ENCODE measurements around the gene MOSPD3.

MOSPD3 gene

DNA sequence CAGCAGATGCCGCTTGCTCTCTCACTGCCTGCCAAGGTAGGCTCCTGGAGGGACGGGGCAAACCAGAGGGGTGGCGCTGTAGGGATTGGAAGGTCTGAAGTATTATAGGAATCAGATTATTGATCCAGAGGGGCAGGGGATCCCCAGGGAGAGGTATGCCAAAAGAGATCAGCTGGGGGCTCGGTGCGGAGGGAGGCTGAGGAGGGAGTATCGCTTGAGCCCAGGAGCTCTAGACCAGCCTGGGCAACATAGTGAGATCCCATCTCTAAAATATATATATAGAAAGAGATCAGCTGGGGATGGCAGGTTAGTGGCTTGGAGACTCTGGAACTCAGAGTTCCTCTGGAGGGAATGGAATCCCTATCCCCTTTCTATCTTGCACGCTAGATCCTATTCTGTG lies 17.2 kb upstream of the MOSPD3 start:
- DNase-seq (ENCODE audit: low spot score) = no peak

GRCh38 chr7:100598425-100598824 lies 13.9 kb upstream of the MOSPD3 start:
- no peak for DNase-seq (ENCODE audit: low spot score)

- DNase-seq (ENCODE audit: low spot score) = no peak
These were observed 12.2 kb upstream of the MOSPD3 start for GRCh38 chr7:100599911-100600729.

- DNase-seq (ENCODE audit: low spot score) = no peak
These were observed 11.7 kb upstream of the MOSPD3 start for GRCh38 chr7:100600730-100601038.

- DNase-seq (ENCODE audit: low spot score) = no peak
These were observed 9.2 kb upstream of the MOSPD3 start for GRCh38 chr7:100602889-100603725.

DNA sequence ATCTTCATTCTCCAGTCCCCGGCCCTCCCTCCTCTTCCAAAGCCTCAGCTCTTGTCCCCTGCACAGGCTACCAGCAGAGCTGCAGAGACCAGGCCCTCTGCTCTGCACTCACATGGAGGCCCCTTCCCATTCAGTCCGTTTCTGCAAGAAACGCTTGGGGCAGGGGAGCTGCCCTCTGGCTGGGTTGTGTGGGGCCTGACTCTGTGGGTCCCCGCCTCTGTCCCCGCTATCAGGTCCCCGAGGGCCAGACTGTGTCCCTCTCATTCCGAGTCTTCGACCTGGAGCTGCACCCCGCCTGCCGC lies 8.7 kb upstream of the MOSPD3 start:
- no peak for DNase-seq (ENCODE audit: low spot score)

GRCh38 chr7:100604028-100604975 lies 8.0 kb upstream of the MOSPD3 start:
- DNase-seq (ENCODE audit: low spot score) = peak; percentile 47

DNA sequence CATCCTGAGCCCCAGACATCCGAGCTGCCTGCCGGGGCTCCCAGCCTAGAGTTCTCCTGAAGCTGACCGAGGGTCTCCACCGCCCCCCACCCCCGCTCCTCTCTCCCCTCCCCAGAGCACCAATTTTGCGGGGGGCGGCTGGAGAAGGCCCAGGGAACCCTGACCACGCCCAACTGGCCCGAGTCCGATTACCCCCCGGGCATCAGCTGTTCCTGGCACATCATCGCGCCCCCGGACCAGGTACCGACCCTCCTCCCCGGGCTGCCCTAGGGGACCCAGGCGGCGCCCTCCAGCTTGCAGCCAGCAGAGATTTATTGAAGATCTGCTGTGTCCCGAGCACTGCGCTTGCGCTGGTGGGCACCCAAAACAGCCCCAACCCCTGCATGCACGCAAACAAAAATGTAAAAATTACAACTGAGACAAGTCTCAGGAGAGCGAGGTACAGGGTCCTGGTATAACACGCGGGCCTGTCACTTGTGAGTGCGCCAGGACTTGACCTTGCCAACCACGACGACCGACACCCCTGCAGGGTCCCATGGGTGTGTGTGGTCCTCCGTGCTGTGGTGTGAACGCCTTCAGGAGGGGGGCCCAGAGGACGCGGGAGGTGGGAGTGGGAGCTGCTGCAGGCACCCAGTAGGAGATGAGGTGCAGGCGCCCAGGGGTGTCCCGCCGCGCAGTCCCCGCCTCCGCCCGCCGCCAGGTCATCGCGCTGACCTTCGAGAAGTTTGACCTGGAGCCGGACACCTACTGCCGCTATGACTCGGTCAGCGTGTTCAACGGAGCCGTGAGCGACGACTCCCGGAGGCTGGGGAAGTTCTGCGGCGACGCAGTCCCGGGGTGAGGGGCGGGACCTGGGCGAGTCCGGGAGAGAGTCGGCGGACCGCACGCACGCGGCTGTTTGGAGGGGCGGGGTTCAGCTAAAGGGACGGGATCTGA lies 7.1 kb upstream of the MOSPD3 start:
- DNase-seq (ENCODE audit: low spot score) = no peak

DNA sequence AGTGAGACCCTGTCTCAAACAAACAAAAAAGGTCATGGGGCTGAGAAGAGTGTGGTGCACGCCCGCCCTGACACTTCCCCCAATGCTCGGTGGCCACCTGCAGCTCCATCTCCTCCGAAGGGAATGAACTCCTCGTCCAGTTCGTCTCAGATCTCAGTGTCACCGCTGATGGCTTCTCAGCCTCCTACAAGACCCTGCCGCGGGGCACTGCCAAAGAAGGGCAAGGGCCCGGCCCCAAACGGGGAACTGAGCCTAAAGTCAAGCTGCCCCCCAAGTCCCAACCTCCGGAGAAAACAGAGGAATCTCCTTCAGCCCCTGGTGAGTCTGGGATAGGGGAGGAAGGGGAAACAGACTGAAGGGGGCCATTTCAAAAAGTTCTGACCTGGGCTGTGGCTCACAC lies 6.0 kb upstream of the MOSPD3 start:
- no peak for DNase-seq (ENCODE audit: low spot score)

GRCh38 chr7:100607111-100607510 lies 5.2 kb upstream of the MOSPD3 start:
- no peak for DNase-seq (ENCODE audit: low spot score)

- no peak for DNase-seq (ENCODE audit: low spot score)
These were observed 2.4 kb upstream of the MOSPD3 start for GRCh38 chr7:100609958-100610357.

GRCh38 chr7:100612730-100613390 lies 520 bp downstream of the MOSPD3 start:
- DNase-seq (ENCODE audit: low spot score) = no peak

- DNase-seq (ENCODE audit: low spot score) = no peak
These were observed 1.3 kb downstream of the MOSPD3 start for GRCh38 chr7:100613412-100614175.

- no peak for DNase-seq (ENCODE audit: low spot score)
These were observed 2.0 kb downstream of the MOSPD3 start for GRCh38 chr7:100614308-100614861.

GRCh38 chr7:100620239-100620638 lies 7.9 kb downstream of the MOSPD3 start:
- DNase-seq (ENCODE audit: low spot score) = no peak

- DNase-seq (ENCODE audit: low spot score) = no peak
These were observed 8.5 kb downstream of the MOSPD3 start for GRCh38 chr7:100620804-100621203.

- DNase-seq (ENCODE audit: low spot score) = no peak
These were observed 9.2 kb downstream of the MOSPD3 start for GRCh38 chr7:100621554-100621953.

DNA sequence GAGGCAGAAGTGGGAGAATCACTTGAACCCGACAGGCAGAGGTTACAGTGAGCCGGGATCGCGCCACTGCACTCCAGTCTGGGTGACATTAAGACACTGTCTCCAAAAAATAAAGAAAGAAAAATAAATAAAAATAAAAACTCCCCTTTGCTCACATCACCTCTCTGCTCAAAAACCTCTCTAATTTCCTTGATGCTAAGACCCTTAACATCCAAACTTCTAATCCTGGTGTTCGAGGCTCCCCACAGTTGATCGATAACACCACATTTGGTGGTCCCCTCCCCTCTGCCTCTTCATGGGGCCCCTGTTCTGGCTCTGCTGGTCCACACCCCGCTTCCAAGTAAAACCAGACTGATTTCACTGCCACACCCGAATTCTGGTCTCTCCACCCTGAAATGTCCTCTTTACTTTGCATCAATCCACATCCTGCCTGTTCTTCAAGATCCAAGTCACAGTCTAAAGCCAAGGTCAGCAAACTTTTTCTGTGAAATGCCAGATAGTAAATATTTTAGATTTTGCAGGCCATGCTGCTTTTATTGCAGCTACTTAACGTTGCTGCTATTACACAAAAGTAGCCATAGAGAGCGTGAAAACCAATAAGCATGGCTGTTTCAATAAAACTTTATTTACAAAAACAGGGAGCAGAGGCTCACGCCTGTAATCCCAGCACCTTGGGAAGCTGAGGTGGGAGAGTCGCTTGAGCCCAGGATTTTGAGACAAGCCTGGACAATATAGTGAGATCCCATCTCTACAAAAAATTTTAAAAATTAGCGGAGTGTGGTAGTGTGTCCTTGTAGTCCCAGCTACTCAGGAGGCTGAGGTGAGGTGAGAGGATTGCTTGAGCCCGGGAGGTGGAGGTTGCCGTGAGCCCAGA lies 11.8 kb downstream of the MOSPD3 start:
- DNase-seq (ENCODE audit: low spot score) = peak; percentile 58

GRCh38 chr7:100626055-100626454 lies 13.7 kb downstream of the MOSPD3 start:
- DNase-seq (ENCODE audit: low spot score) = no peak

Measured in hematopoietic multipotent progenitor cell treated with erythropoietin and hydrocortisone succinate and interleukin-3 and kit ligand, for 15 days (in vitro differentiated cells).